Neutrophil (primary cell): ENCODE data around the gene EMILIN2.

Experiments used
- H3K27ac ChIP-seq: fragments of 200-600 bp; sonication (generic); 2 replicates; pipeline ENCODE4 v1.5.1; 2016; ENCODE audit warnings: mild to moderate bottlenecking, moderate library complexity
- H3K27me3 ChIP-seq: fragments of 200-600 bp; sonication (generic); 2 replicates; pipeline ENCODE4 v1.6.0; 2016; ENCODE audit warnings: mild to moderate bottlenecking
- H3K36me3 ChIP-seq: fragments of 200-600 bp; sonication (generic); 2 replicates; pipeline ENCODE4 v1.5.1; 2017
- H3K4me1 ChIP-seq, 2 experiments: fragments of 200-600 bp in 1 of 2; sonication (generic) in 1 of 2; 1 replicate in 1 of 2; 2 replicates in 1 of 2; pipeline versions ENCODE4 v1.5.1 to v1.6.1; 2013 to 2016; ENCODE audit warnings: low read depth in 1 of 2, low read length in 1 of 2, mild to moderate bottlenecking in 1 of 2, moderate library complexity in 1 of 2; ENCODE audit not compliant: control insufficient read depth in 1 of 2, insufficient read depth in 1 of 2
- H3K4me3 ChIP-seq, 2 experiments: fragments of 200-600 bp in 1 of 2; sonication (generic) in 1 of 2; 1 replicate in 1 of 2; 2 replicates in 1 of 2; pipeline ENCODE4 v1.5.1; 2013 to 2016; ENCODE audit warnings: low read depth in 1 of 2, low read length in 1 of 2, mild to moderate bottlenecking in 1 of 2, moderate library complexity in 1 of 2
- H3K9me3 ChIP-seq: fragments of 200-600 bp; sonication (generic); 2 replicates; pipeline ENCODE4 v1.5.1; 2016
- CTCF ChIP-seq: fragments of 200-600 bp; sonication (generic); IDR thresholded peaks from 2 replicates; pipeline ENCODE4 v1.5.1; 2016; ENCODE audit warnings: antibody characterized with exemption

Gene EMILIN2

GRCh38 chr18:2963048-2963447, 116.2 kb downstream of the EMILIN2 start:
- Histone ChIP-seq H3K4me3 (no peak overlapping the region), H3K27ac (peak overlapping the region; percentile 49), H3K27me3 (no peaks in the 10 kb centered on the region), H3K4me1 (peaks cover 39 to 55% of the 10 kb centered on the region in 2 experiments), H3K36me3 (no peaks in the 10 kb centered on the region), H3K9me3 (no peaks in the 10 kb centered on the region)
- no peak for TF ChIP-seq CTCF

- H3K27ac ChIP-seq: no peak overlapping the region
Measured at GRCh38 chr18:2964361-2965010, 117.7 kb downstream of the EMILIN2 start.

More at GRCh38 chr18:2964361-2965010, 117.7 kb downstream of the EMILIN2 start:
- no peak for TF ChIP-seq CTCF
- H3K27me3 ChIP-seq: no peaks in the 10 kb centered on the region
- no peaks in the 10 kb centered on the region for H3K9me3 ChIP-seq
- H3K4me1 ChIP-seq: peaks cover 35 to 55% of the 10 kb centered on the region in 2 experiments
- no peak overlapping the region for H3K4me3 ChIP-seq
- H3K36me3 ChIP-seq: no peaks in the 10 kb centered on the region
